GM23338 (cell line): ENCODE results near the gene MYO1D. TPM values are rescaled to one million over a fixed set of nuclear protein-coding genes. Genes with fewer than 3 reads are reported as not detected.

Source experiments
- ATAC-seq: fragments of 200-7000 bp; cut with Tn5 transposase; 3 replicates; pipeline ENCODE4 v1.9.1; 2020
- DNase-seq: peaks from one replicate; pipeline ENCODE4 v3.0.0-alpha.2; 2015; ENCODE audit warnings: low spot score
- H2AFZ ChIP-seq: fragments of 200-600 bp; sonication (generic); 2 replicates; pipeline ENCODE4 v1.8.0; 2016; ENCODE audit warnings: antibody characterized with exemption, mild to moderate bottlenecking, moderate library complexity
- H3F3A ChIP-seq: fragments of 200-600 bp; sonication (generic); replicated peaks from 2 replicates; pipeline ENCODE4 v1.8.0; 2017; ENCODE audit warnings: antibody characterized with exemption, mixed run types, low read depth
- H3K27ac ChIP-seq: fragments of 200-600 bp; sonication (generic); 2 replicates; pipeline ENCODE4 v1.6.1; 2016; ENCODE audit warnings: low read depth
- H3K27me3 ChIP-seq: fragments of 200-600 bp; sonication (generic); 2 replicates; pipeline ENCODE4 v1.8.0; 2016; ENCODE audit warnings: mild to moderate bottlenecking, mixed run types, moderate library complexity; ENCODE audit not compliant: insufficient read depth
- H3K36me3 ChIP-seq: fragments of 200-600 bp; sonication (generic); 2 replicates; pipeline ENCODE4 v1.8.0; 2016; ENCODE audit warnings: mild to moderate bottlenecking; ENCODE audit not compliant: insufficient read depth
- H3K4me1 ChIP-seq: fragments of 200-600 bp; sonication (generic); 2 replicates; pipeline ENCODE4 v1.8.0; 2016; ENCODE audit warnings: mild to moderate bottlenecking, moderate library complexity; ENCODE audit not compliant: insufficient read depth
- H3K4me2 ChIP-seq: fragments of 200-600 bp; sonication (generic); 2 replicates; pipeline ENCODE4 v1.7.1; 2017; ENCODE audit warnings: mixed run types
- H3K4me3 ChIP-seq: fragments of 200-600 bp; sonication (generic); 2 replicates; pipeline ENCODE4 v1.6.1; 2016; ENCODE audit warnings: mixed run types
- H3K79me2 ChIP-seq: fragments of 200-600 bp; sonication (generic); replicated peaks from 2 replicates; pipeline ENCODE4 v1.8.0; 2017; ENCODE audit warnings: mild to moderate bottlenecking; ENCODE audit not compliant: insufficient read depth
- H3K9me2 ChIP-seq: fragments of 200-600 bp; sonication (generic); 2 replicates; pipeline ENCODE4 v1.8.0; 2017; ENCODE audit not compliant: insufficient read depth
- H4K20me1 ChIP-seq: fragments of 200-600 bp; sonication (generic); replicated peaks from 2 replicates; pipeline ENCODE4 v1.8.0; 2017; ENCODE audit warnings: mild to moderate bottlenecking; ENCODE audit not compliant: insufficient read depth
- H3K27ac Mint-ChIP-seq: 2 replicates; pipeline ENCODE4 v1.8.0; 2020; ENCODE audit warnings: inconsistent platforms, mild to moderate bottlenecking, moderate library complexity, mixed read lengths
- H3K27me3 Mint-ChIP-seq: 3 replicates; pipeline ENCODE4 v1.8.0; 2022; ENCODE audit warnings: low read depth, mild to moderate bottlenecking, moderate library complexity, mixed read lengths, inconsistent platforms; ENCODE audit not compliant: insufficient read depth, poor library complexity
- H3K36me3 Mint-ChIP-seq: 3 replicates; pipeline ENCODE4 v1.8.0; 2021; ENCODE audit warnings: low read depth, mild to moderate bottlenecking, inconsistent platforms, moderate library complexity, mixed read lengths
- H3K4me1 Mint-ChIP-seq: 3 replicates; pipeline ENCODE4 v1.8.0; 2020; ENCODE audit warnings: mild to moderate bottlenecking, inconsistent platforms, mixed read lengths
- H3K4me3 Mint-ChIP-seq: 3 replicates; pipeline ENCODE4 v1.8.0; 2021; ENCODE audit warnings: moderate library complexity, mild to moderate bottlenecking, inconsistent platforms, mixed read lengths
- H3K9me3 Mint-ChIP-seq: 3 replicates; pipeline ENCODE4 v1.8.0; 2020; ENCODE audit warnings: moderate library complexity, mild to moderate bottlenecking, inconsistent platforms, mixed read lengths
- CREB1 ChIP-seq: fragments of 250-450 bp; sonication (Bioruptor Pico); IDR thresholded peaks from 2 replicates; pipeline ENCODE4 v1.5.0; 2020; ENCODE audit warnings: low read depth, mild to moderate bottlenecking, moderate library complexity
- CTCF ChIP-seq, 2 experiments: fragments of 200-600 bp in 1 of 2; sonication (generic) in 1 of 2; conservative IDR thresholded peaks; 2 replicates each; pipeline versions ENCODE4 v1.5.1 to v1.6.1; 2016 to 2017; ENCODE audit warnings: antibody characterized with exemption in 2 of 2, low read depth in 2 of 2, mild to moderate bottlenecking in 2 of 2, moderate library complexity in 1 of 2
- EZH2 ChIP-seq: fragments of 200-600 bp; sonication (generic); IDR thresholded peaks from one replicate; pipeline ENCODE4 v1.8.0; 2017; ENCODE audit warnings: antibody characterized with exemption, mild to moderate bottlenecking, low read depth; ENCODE audit not compliant: unreplicated experiment
- EZH2phosphoT487 ChIP-seq: fragments of 200-600 bp; sonication (generic); IDR thresholded peaks from one replicate; pipeline ENCODE4 v1.8.1; 2018; ENCODE audit warnings: antibody characterized with exemption; ENCODE audit not compliant: unreplicated experiment
- JUNB ChIP-seq: IDR thresholded peaks from one replicate; pipeline ENCODE4 v1.6.1; 2016; ENCODE audit warnings: antibody characterized with exemption; ENCODE audit not compliant: unreplicated experiment
- NANOG ChIP-seq: IDR thresholded peaks from 2 replicates; pipeline ENCODE4 v1.6.1; 2016; ENCODE audit warnings: antibody characterized with exemption, borderline replicate concordance
- POLR2AphosphoS5 ChIP-seq: IDR thresholded peaks from 2 replicates; pipeline ENCODE4 v1.6.1; 2016; ENCODE audit warnings: antibody characterized with exemption, low read depth
- STAT1 ChIP-seq: IDR thresholded peaks from one replicate; pipeline ENCODE4 v1.6.1; 2016; ENCODE audit warnings: antibody characterized with exemption; ENCODE audit not compliant: unreplicated experiment
- ZNF114 ChIP-seq: fragments of 250-450 bp; sonication (Bioruptor Pico); IDR thresholded peaks from 2 replicates; pipeline ENCODE4 v1.5.0; 2020; ENCODE audit warnings: mild to moderate bottlenecking, moderate library complexity
- ZNF331 ChIP-seq: fragments of 250-450 bp; sonication (Bioruptor Pico); IDR thresholded peaks from 2 replicates; pipeline ENCODE4 v1.5.0; 2020; ENCODE audit warnings: low read depth, mild to moderate bottlenecking, moderate library complexity
- polyA plus RNA-seq: library from polyadenylated mRNA; unstranded; fragments of >200 nt; fragmentation: Nextera tagmentation; extraction: Ambion mirVana; gene quantifications from 2 replicates; pipeline ENCODE4 v1.2.1, GENCODE V29; 2016
- total RNA-seq: library from RNA; depleted of rRNA; stranded (reverse); fragments of >200 nt; shearing (Covaris generic); gene quantifications from 2 replicates; pipeline ENCODE4 v1.2.3, GENCODE V29; 2014
- TF ChIP-seq, protein P1 (sequence below): IDR thresholded peaks from one replicate; pipeline ENCODE4 v1.6.1; 2018; ENCODE audit warnings: antibody characterized with exemption; ENCODE audit not compliant: unreplicated experiment
- TF ChIP-seq, protein P2 (sequence below): IDR thresholded peaks from 2 replicates; pipeline ENCODE4 v1.6.1; 2016; ENCODE audit warnings: antibody characterized with exemption
- TF ChIP-seq, protein P3 (sequence below): fragments of 250-450 bp; sonication (Bioruptor Pico); IDR thresholded peaks from 2 replicates; pipeline ENCODE4 v1.5.0; 2020; ENCODE audit warnings: mild to moderate bottlenecking, moderate library complexity

The MYO1D gene
- total and polyA plus RNA-seq, 2 experiments from 2014 or later: 8.6 to 28.6 TPM

DNA sequence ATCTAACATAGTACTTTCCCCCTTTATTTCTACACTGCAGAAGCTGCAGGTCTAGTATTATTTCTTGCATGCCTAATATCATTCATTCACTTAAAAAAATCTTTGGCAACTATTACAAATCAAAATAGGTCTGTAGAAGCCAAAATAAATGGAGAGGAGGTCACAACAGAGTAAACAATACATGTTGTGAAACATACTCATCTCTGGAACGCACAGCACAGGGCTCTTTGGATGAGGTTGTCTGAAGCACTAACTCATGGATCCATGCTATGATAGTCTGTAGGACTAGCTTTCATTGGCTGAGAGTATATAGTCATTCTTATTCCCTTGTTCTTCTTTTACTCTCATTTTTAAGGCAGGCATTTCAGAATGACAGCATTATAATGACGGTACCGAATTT is 21.3 kb downstream of the MYO1D start:
- Histone ChIP-seq H3K27ac (no peak overlapping the region), H3K4me3 (no peak overlapping the region), H3K79me2 (peaks cover 18% of the 10 kb centered on the region), H4K20me1 (no peaks in the 10 kb centered on the region), H3K4me2 (no peak overlapping the region), H3K27me3 (no peaks in the 10 kb centered on the region), H3K4me1 (peaks cover 14% of the 10 kb centered on the region), H3F3A (no peaks in the 10 kb centered on the region), H2AFZ (no peak overlapping the region), H3K9me2 (no peaks in the 10 kb centered on the region), H3K36me3 (no peaks in the 10 kb centered on the region)
- no peak for ATAC-seq
- Mint-ChIP-seq H3K27me3 (no peaks in the 10 kb centered on the region), H3K4me1 (peaks cover 25% of the 10 kb centered on the region), H3K36me3 (no peaks in the 10 kb centered on the region), H3K9me3 (no peaks in the 10 kb centered on the region), H3K27ac (no peak overlapping the region), H3K4me3 (no peak overlapping the region)
- no peak for TF ChIP-seq ZNF331
- no peak for TF ChIP-seq ZNF114
- TF ChIP-seq, protein P1, sequence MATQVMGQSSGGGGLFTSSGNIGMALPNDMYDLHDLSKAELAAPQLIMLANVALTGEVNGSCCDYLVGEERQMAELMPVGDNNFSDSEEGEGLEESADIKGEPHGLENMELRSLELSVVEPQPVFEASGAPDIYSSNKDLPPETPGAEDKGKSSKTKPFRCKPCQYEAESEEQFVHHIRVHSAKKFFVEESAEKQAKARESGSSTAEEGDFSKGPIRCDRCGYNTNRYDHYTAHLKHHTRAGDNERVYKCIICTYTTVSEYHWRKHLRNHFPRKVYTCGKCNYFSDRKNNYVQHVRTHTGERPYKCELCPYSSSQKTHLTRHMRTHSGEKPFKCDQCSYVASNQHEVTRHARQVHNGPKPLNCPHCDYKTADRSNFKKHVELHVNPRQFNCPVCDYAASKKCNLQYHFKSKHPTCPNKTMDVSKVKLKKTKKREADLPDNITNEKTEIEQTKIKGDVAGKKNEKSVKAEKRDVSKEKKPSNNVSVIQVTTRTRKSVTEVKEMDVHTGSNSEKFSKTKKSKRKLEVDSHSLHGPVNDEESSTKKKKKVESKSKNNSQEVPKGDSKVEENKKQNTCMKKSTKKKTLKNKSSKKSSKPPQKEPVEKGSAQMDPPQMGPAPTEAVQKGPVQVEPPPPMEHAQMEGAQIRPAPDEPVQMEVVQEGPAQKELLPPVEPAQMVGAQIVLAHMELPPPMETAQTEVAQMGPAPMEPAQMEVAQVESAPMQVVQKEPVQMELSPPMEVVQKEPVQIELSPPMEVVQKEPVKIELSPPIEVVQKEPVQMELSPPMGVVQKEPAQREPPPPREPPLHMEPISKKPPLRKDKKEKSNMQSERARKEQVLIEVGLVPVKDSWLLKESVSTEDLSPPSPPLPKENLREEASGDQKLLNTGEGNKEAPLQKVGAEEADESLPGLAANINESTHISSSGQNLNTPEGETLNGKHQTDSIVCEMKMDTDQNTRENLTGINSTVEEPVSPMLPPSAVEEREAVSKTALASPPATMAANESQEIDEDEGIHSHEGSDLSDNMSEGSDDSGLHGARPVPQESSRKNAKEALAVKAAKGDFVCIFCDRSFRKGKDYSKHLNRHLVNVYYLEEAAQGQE: no peak
- no peak for TF ChIP-seq STAT1
- no peak for TF ChIP-seq CTCF (conservative IDR thresholded peaks at IDR 0.05; ENCODE audit: low read depth in 2 of 2)
- TF ChIP-seq, protein P2, sequence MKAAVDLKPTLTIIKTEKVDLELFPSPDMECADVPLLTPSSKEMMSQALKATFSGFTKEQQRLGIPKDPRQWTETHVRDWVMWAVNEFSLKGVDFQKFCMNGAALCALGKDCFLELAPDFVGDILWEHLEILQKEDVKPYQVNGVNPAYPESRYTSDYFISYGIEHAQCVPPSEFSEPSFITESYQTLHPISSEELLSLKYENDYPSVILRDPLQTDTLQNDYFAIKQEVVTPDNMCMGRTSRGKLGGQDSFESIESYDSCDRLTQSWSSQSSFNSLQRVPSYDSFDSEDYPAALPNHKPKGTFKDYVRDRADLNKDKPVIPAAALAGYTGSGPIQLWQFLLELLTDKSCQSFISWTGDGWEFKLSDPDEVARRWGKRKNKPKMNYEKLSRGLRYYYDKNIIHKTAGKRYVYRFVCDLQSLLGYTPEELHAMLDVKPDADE: no peak
- no peak for TF ChIP-seq EZH2
- TF ChIP-seq EZH2phosphoT487: no peak
- TF ChIP-seq NANOG: no peak
- TF ChIP-seq CREB1 (CRISPR knock-in tag): no peak
- TF ChIP-seq, protein P3, sequence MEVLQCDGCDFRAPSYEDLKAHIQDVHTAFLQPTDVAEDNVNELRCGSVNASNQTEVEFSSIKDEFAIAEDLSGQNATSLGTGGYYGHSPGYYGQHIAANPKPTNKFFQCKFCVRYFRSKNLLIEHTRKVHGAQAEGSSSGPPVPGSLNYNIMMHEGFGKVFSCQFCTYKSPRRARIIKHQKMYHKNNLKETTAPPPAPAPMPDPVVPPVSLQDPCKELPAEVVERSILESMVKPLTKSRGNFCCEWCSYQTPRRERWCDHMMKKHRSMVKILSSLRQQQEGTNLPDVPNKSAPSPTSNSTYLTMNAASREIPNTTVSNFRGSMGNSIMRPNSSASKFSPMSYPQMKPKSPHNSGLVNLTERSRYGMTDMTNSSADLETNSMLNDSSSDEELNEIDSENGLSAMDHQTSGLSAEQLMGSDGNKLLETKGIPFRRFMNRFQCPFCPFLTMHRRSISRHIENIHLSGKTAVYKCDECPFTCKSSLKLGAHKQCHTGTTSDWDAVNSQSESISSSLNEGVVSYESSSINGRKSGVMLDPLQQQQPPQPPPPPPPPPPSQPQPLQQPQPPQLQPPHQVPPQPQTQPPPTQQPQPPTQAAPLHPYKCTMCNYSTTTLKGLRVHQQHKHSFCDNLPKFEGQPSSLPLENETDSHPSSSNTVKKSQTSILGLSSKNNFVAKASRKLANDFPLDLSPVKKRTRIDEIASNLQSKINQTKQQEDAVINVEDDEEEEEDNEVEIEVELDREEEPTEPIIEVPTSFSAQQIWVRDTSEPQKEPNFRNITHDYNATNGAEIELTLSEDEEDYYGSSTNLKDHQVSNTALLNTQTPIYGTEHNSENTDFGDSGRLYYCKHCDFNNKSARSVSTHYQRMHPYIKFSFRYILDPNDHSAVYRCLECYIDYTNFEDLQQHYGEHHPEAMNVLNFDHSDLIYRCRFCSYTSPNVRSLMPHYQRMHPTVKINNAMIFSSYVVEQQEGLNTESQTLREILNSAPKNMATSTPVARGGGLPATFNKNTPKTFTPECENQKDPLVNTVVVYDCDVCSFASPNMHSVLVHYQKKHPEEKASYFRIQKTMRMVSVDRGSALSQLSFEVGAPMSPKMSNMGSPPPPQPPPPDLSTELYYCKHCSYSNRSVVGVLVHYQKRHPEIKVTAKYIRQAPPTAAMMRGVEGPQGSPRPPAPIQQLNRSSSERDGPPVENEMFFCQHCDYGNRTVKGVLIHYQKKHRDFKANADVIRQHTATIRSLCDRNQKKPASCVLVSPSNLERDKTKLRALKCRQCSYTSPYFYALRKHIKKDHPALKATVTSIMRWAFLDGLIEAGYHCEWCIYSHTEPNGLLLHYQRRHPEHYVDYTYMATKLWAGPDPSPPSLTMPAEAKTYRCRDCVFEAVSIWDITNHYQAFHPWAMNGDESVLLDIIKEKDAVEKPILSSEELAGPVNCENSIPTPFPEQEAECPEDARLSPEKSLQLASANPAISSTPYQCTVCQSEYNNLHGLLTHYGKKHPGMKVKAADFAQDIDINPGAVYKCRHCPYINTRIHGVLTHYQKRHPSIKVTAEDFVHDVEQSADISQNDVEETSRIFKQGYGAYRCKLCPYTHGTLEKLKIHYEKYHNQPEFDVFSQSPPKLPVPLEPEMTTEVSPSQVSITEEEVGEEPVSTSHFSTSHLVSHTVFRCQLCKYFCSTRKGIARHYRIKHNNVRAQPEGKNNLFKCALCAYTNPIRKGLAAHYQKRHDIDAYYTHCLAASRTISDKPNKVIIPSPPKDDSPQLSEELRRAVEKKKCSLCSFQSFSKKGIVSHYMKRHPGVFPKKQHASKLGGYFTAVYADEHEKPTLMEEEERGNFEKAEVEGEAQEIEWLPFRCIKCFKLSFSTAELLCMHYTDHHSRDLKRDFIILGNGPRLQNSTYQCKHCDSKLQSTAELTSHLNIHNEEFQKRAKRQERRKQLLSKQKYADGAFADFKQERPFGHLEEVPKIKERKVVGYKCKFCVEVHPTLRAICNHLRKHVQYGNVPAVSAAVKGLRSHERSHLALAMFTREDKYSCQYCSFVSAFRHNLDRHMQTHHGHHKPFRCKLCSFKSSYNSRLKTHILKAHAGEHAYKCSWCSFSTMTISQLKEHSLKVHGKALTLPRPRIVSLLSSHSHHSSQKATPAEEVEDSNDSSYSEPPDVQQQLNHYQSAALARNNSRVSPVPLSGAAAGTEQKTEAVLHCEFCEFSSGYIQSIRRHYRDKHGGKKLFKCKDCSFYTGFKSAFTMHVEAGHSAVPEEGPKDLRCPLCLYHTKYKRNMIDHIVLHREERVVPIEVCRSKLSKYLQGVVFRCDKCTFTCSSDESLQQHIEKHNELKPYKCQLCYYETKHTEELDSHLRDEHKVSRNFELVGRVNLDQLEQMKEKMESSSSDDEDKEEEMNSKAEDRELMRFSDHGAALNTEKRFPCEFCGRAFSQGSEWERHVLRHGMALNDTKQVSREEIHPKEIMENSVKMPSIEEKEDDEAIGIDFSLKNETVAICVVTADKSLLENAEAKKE (CRISPR knock-in tag): no peak
- TF ChIP-seq POLR2AphosphoS5: no peak
- no peak for TF ChIP-seq JUNB
- no peak for DNase-seq
